ENCODE results near the gene KIRREL1.

Gene KIRREL1

DNA sequence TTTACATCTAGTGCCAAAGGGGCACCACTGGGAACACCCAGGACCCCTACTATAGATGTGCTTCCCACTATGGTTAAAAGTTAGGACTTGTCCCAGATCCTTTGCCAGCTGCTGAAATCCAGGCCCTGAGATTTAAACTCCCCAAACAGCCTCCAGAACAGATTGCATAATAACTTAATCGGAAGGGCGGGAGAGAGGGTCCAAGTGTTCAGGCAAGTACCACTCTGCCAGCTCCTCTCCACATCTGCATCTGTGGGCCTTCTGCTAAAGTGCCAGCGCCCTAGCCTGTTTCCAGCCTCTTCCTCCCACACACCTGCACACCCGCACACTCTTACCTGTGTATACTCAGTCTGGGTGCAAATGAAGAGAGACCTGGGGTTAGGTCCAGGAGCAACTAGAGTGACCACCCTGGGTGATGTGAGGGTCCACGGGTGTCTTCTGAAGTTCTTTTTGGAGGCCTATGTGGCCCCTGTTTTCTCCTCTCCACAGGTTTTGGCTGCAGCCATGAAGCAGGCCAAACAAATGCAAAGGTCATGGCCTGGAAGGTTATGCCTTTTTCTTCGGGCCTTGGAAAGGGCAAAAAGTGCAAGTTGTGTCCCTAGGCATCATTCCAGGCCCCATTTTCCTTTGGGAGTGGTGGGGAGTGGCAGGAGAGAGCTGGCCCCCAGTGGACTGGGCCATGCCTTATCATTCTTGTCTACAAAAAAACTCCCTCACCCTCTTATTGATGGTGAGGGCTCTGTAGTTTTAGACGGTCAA is 29.3 kb downstream of the KIRREL1 start:
- DNase-seq: no peak
- intact Hi-C loops (cut with DNase I): no loop called here

DNA sequence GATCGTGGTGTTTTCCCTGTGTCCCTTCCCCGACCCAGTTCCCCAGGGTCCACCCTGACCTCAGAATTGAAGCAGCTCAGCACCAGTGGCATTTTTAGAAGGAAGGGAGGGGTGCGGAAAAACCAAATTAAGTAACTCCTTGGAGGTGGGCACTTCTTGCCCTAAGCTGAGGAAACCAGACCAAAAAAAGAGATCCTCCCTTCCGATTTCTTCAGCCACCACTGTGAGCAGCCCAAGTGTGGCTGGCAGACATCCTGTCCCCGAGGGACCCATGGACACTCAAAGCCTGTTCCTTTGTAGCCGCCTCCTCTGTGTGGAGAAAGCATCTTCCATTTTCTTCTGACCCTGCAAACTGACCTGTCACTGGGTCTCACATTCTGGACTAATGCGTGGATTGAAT is 31.3 kb downstream of the KIRREL1 start:
- no peak for DNase-seq
- intact Hi-C loops (cut with DNase I): no loop called here

DNA sequence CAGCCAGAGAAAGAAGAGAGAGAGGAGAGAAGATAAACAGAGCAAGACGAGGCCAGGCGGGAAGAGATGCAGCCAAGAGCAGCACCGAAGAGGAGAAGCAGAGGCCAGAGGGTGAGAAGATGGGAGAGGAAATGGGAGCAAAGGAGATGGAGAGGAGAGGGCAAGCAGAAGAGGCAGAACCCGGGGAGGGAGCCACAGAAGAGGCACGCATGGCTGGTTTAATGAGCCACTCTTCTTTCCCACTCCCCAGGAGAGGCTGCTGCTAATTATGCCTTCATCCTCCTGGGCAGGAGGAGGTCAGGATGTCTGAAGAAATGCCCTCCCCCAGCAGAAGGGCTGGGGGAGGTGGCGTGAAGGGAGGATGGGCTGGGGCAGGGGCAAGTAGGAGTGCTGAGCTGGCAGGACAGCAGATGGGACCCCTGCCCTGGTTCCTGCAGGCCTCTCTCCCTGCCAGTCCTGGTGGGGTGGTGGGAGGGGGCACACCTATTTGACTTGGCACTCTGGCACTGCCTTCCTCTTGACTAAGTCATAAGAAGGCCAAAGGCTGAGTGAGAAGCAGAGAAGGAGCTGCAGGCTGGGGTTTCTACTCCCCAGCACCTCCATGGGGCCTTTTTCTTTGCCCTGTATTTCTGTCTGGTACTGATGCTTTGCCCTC is 32.3 kb downstream of the KIRREL1 start:
- intact Hi-C loops (cut with DNase I): no loop called here
- no peak for DNase-seq

DNA sequence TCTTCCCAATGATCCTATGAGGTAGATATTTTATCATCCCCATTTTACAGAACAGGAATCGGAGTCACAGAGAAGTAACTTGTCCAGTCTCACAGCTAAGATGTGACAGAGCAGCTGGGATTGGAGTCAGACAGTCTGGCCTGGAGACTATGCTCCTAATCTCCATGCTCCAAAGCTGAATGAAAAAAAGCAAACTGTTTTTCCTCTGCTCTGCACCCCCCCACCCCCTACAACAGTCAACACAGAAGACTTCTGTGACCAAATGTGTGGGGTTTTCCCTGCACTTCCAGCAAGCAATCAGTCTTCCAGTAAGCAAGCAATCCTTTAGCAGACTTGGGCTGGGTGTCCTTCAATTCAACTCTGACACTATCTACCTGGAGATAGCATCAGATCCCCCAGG is 33.2 kb downstream of the KIRREL1 start:
- intact Hi-C loops (cut with DNase I): no loop called here
- DNase-seq: no peak

DNA sequence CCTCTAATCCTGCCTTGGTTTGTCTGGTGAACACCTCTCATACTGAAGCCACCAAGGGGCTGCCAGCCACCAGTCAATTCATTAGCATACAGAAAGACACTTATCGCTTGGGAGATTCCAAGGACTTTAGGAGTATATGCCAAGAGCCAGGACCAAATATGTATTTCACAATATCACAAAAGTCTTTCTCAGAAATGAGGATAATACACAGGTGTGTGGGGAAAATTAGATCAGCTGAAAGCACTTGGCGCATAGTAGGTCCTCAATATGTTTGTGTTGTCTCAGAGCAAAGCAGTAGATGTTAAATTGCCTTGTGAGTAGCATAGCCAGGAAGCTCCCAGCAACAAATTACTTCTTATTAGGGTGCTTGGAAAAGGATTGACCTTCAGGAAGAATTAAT is 34.1 kb downstream of the KIRREL1 start:
- intact Hi-C loops (cut with DNase I): no loop called here
- DNase-seq: no peak

DNA sequence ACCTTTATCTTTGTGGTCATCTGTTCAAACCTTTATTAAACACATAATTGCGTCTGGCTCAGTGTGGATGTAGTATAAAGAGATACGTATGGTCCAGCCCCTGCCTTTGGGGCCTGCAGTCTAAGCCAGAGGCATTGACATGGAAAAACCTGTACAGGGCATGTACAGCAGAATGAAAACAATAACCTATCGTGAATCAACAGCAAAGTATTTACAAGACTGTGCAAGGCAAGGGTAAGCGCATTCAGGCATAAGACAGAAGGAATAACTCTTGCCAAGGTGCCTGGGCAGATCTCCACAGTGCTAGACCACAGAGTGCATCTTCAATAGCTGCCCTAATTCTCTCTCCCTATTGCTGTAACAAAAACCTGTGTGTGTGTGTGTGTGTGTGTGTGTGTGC is 35.5 kb downstream of the KIRREL1 start:
- intact Hi-C loops (cut with DNase I): no loop called here
- DNase-seq: no peak

DNA sequence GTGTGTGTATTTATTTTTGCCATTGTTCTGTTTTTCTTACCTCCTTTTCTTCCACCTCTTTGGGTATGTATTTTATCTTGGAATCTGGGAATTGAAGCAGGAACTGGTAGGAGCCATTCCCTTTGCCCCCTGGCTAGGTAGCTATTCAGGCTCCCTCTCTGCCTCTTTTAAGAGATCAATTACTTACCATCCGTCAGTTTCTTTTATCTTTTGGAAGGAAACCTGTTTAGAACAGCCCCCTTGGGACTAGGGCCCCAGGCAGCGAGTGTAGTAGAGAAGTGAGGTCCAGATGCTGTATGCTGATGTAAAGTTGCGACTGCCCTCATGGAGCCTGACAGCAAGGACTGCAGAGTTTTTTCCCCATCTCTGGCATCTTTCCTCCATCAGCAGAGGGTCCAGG is 41.6 kb downstream of the KIRREL1 start:
- intact Hi-C loops (cut with DNase I): no loop called here

DNA sequence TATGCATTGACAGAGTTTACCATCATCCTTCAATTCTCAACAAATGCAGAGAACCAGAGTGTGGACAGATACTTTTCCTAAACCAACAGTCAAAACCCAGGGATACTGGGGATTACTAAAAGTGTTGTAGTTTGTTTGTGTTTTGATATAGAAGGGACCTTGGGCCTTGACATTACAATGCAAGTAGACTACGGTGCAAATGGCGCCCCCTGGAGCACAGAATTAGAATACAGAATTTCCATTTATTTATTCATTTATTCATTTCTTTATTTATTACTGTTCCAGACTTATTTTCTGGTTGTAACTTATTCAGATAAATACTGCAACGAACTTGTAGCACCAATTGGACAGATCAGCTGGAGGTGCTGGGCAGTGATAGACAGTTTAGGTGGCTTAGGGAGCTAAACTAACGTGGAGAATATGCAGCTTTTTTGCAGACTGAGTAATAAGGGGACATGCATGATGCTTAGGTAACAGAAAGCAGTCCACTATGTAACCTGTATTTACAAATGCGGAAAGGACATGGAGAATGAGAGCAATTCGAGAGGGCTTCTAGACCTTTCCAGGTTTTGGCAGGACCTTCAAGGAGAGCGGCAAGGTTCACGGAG is 42.6 kb downstream of the KIRREL1 start:
- intact Hi-C loops (cut with DNase I): no loop called here
- DNase-seq: peak in 15 of 42 donors; percentile 13 to 74 (median 28)

More for the DNA sequence above, 41.6 kb downstream of the KIRREL1 start:
- DNase-seq: no peak

DNA sequence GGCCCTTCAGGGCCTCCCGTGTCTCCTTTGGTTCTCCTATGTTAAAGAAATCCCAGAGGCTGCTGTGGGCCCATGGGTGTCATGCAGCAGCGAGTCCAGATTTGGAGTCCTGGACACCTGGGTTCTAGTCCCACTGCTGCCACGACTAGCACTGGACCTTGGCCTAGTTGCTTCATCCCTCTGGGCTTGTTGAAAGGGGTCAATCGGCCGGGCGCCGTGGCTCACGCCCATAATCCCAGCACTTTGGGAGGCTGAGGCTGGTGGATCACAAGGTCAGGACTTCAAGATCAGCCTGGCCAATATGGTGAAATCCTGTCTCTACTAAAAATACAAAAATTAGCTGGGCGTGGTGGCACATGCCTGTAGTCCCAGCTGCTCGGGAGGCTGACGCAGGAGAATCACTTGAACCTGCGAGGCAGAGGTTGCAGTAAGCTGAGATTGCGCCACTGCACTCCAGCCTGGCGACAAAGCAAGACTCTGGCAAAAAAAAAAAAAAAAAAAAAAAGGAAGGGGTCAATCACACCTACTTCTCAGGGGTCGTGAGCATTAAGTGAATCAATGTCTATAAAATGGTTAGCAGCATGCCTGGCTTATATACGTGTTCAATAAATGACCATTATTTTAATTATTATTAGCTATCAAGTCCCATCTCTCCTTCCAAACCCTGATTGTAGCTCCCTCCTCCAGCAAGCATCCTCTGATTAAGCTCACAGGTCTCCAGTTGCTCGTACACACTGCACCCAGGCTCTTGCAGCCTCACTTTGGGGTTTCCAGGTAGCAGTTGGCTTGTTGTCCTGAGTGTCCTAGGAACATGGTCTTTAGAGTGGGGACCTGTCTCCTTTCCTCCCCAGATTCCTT is 43.8 kb downstream of the KIRREL1 start:
- no peak for DNase-seq
- intact Hi-C loops (cut with DNase I): no loop called here

DNA sequence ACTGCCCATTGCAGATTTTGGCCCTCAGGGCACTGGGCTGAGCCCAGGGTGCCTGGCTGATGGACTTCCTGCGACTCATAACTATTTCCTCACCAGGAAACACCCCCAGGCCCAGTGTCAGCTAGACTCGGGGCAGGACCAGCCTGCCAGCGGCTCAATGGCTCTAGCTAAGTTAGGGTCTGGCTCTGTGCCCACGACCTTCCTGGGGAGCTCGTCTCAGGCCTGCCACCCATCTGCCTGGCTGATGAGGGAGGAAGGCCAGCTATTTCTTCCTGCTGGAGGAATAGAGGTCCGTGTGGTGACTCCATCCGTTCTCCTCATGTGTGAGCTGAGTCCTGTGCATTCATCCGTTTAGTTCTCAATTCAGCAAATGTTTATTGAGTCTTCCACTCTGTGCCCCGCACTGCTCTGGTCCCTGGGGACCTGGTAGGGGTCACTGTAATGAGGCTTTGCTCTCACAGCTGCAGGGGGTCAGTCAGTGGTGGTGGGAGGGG is 44.5 kb downstream of the KIRREL1 start:
- intact Hi-C loops (cut with DNase I): no loop called here
- DNase-seq: no peak

DNA sequence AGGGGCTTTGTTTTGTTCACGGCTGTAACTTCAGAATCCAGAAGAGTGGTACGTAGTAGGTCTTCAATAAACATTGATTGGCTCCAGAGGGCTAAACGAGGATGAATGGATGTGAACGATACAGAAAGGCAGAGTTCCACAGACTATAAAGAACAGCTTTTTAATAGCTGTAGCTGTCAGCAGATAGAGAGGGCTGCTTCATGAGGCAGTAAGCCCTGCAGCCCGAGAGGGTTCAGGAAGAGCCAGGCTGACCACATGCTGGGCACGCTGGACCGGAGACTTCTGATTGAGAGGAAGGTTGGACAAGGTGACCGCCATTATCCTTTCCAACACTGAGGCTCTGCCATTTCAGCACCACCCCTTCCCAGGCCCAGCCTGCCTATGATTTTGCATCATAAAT is 45.3 kb downstream of the KIRREL1 start:
- intact Hi-C loops (cut with DNase I): no loop called here

DNA sequence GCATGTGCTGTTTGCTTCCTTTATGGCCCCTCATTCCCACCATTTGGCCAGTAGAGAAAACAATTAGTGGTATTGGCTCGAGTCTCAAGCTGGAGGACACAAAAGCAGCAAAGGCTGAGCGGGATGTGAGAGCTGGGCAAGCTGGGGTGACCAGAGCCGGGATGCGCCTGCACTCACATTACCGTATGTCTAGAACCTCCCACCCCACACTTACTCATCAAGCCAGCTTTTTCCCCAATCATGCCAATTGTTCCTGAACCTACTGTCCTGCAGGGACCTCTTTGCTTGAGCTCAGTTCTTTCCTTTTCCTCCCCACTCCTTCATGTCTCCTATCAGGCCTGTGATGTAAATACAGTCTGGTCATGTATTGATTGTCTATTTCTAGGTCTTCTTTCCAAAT is 45.9 kb downstream of the KIRREL1 start:
- intact Hi-C loops (cut with DNase I): no loop called here
- no peak for DNase-seq

More for the DNA sequence above, 45.3 kb downstream of the KIRREL1 start:
- no peak for DNase-seq

DNA sequence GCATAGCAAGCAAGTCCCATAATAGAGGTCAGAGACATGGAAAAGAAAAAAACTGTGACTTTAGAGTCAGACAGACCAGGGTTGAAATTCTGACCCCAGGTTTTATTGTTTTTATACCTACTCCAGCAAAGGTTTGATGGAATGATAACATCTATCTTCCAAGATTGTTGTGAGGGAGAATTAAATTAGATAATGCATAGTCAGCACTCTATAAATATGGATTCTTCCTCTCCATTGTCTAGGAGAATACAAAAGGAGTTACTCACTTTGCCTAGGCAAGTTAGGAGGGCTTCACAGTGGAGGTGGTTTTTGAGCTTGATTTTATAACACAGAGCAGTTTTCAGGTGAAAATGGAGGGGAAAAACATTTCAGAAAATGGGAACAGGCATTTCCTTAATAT is 46.9 kb downstream of the KIRREL1 start:
- intact Hi-C loops (cut with DNase I): no loop called here
- no peak for DNase-seq

DNA sequence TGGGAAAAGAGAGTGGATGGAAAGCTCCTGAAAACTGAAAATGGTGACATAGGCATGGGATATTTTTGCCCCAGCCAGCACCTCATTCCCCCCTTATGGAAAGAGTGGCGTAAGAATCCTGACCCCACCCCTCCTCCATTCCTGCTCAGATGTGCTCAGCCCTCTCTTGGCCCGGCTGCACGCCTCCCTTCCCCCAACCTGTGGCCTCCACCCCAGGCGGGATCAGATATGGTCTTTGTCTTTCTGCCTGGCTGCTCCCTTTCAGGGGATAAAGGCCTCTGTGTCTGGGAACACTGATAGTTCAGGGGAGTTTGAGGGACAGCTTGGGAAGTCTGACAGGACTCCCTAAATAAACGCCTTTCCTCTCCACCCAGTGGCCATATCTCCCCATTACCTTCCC is 49.8 kb downstream of the KIRREL1 start:
- intact Hi-C loops (cut with DNase I): no loop called here
- DNase-seq: peak in 2 of 42 donors; percentile 17 to 35

DNA sequence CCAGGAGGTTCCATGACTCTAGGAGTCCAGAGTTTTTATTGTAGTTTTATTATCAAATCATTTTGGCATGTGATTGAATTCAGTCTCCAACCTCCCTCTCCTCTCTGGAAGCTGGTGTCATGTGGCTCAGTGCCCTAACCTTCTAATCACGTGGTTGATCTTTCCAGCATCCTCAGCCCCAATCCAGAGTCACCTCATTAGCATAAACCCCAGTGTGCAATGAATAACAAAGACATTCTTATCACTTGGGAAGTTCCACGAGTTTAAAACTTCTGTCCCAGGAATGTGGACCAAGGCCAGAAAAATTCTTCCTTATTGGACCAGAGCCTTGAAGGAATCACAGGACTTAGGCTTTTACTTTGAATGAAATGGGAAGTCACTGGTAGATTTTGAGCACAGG is 52.2 kb downstream of the KIRREL1 start:
- no peak for DNase-seq
- intact Hi-C loops (cut with DNase I): no loop called here

DNA sequence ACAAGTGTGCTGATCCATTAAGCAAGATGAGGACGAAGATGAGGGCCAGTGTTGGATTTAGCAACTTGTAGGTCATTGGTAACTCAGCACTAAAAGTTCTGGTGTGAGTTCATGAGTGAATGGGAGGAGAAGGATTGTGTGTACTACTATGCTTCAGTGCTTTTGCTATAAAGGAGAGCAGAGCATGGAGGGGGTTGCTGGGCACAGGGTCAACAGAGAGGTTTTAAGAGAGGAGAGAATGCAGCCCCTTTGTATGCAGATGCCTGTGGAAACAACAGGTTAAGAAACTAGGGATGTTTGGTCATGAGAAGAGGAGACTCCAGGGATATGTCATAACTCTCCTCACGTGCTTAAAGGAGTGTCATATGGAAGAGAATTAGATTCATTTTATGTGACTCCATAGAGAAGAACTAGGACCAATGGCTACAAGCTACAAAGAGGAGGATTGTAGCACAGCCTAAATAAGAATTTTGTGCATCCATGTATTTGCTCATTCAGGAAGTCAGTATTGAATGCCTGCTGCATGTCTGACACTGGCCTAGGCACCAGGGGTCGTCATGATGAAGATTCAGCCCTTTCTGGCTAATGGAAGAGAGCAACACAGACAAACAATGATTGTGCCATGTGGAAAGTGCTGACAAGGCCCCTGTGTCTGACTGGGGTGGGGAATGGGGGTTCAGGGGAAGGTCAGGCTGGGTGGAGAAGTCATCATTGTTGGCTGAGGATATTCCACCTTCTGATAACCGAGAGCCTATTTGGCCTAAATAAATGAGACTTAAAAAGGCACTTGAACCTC is 53.5 kb downstream of the KIRREL1 start:
- no peak for DNase-seq
- intact Hi-C loops (cut with DNase I): no loop called here

DNA sequence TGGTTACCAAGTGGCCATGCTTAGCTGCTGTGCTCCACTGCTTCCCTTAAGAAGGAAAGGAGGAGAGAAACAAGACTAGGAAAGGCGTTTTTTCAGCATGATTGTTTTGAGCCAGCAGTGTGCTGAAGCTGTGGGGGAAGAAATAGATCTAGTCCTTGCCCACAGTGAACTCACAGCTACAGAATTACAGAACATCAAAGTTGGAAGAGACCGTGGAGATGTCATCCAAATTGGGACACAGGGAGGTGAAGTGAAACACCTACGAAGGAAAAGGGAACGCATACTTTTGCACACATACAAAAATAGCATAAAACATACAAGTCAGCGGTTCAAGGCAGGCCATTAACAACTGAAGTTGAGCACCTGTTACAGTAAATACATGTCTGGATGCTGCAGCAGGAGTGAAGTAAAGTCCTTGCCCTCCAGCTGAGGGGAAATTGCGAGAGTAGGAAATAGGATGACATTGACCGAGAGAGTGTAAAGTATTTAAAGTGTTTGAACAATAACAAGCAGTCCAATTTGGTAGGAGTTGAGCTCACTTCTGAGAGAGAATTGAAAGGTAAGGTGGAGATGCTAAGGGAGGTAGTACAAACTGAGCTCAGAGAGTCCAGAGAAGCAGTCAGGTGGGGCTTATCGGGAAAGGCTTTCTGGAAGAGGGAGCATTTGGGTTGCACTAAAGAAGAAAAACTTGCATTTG is 55.1 kb downstream of the KIRREL1 start:
- peak in 9 of 42 donors; percentile 16 to 71 (median 30) for DNase-seq
- intact Hi-C loops (cut with DNase I): no loop called here

DNA sequence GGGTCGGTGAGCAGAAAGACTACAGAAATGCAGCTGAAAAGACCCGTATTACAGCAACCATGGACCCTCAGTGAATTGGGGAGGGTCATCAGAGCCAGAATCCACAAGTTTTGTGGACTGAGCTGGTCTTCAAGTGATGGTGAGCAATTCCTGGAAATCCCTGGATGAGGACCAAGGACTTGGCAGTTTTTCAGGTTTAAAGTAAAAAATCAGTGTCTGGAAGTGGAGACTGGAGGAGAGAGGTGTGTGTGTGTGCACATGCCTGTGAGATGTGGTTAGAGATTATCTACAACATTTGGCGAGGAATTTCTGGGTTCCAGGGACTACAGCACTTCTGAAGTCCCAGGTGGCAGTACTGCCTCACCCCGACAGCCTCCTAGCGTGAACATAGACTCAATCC is 56.4 kb downstream of the KIRREL1 start:
- intact Hi-C loops (cut with DNase I): no loop called here
- DNase-seq: no peak
